22Rv1 (cell line): ENCODE data around the gene NUTM2E.
"Not testable (repeated sequence)": the region's sequence is repeated elsewhere in the genome, so short reads cannot be mapped to it uniquely, and the experiment has no call there.

Experiments used
- CTCF ChIP-seq: fragments of 450-650 bp; IDR thresholded peaks from 2 replicates; pipeline ENCODE4 v1.5.1; 2017; ENCODE audit warnings: mild to moderate bottlenecking
- ZFX ChIP-seq: fragments of 450-650 bp; IDR thresholded peaks from 2 replicates; pipeline ENCODE4 v1.6.1; 2017; ENCODE audit warnings: antibody characterized with exemption, borderline replicate concordance

GRCh38 chr10:79866903-79867551 is 40.5 kb downstream of the NUTM2E start:
- TF ChIP-seq CTCF, ZFX: not testable (repeated sequence)
